ENCODE measurements around the gene CNTN4.

CNTN4 gene

DNA sequence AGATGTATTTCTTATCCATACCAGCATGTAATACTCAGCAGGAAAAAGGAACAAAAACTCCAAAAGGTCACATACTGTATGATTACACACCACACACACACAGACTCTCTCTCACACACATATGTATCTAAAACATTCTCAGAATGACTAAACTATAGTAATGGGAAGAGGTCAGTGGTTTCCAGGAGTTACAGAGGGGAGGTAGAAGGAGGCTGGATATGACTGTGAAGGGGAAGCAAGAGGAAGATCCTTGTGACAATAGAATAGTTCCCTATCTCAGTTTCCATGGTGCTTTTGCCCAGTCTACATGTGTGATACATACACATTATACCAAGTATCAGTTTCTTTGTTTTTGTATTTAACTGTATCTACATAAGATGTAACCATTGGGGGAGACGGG, 821.4 kb downstream of the CNTN4 start:
- no peak overlapping the region for H3K27ac ChIP-seq
- no peak overlapping the region for H3K4me3 ChIP-seq

DNA sequence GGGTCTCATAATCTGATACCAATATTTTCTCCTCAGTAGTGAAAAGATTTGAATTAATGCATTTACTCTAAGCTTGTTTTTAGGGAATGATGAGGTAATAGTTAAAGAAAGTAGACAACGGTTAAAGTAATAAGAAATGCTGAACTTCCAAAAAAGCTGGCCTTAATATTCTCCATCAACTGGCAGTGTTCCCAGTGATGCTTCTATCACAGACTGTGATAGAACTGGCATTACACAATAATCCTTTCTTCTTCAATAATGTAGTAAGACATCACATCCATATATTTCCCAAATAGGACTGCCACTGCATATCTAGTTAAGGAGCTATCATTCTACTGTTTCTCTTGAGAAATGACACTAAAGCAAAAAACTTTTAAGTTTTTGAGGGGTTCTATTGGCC, 822.8 kb downstream of the CNTN4 start:
- H3K4me3 ChIP-seq, result no peak overlapping the region

DNA sequence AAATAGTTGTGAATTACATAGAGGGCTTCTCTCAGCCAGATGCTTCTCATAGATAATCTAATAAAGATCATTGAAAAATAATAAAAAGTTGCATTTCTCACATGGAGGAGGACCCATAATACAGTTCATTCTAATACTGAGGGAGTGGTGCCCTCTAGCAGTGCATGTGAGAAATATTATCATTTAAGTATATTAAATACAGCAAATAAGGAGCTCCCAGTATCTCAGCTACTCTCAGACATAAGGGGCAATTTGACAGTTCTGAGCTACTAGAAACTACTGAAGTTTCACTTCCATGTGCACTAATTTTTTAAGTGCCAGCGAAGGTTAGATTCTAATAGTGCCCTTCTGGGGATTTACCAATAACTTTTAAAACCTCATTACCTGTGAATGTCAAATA, 823.2 kb downstream of the CNTN4 start:
- no peak overlapping the region for H3K27ac ChIP-seq
- no peak overlapping the region for H3K4me3 ChIP-seq

More for the DNA sequence above, 822.8 kb downstream of the CNTN4 start:
- no peak overlapping the region for H3K27ac ChIP-seq

DNA sequence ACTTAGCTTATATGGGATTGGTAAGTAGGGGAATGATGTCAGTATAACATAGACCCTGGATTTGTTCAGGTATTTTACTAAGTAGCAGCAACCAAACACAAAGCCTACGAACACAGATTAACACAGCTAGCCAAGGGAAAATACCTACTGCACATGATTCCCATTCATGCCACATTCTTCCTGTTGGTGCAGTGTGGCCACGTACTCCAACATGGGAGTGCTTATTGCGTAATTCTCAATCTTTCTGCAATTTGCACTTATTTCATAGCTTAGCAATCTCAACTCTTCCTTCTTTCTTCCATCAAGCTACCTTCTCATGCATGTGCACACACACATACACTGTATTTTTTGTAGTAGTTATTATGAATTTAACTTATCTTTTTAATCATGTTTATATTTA, 824.7 kb downstream of the CNTN4 start:
- Histone ChIP-seq H3K27ac (no peak overlapping the region), H3K4me3 (no peak overlapping the region)

DNA sequence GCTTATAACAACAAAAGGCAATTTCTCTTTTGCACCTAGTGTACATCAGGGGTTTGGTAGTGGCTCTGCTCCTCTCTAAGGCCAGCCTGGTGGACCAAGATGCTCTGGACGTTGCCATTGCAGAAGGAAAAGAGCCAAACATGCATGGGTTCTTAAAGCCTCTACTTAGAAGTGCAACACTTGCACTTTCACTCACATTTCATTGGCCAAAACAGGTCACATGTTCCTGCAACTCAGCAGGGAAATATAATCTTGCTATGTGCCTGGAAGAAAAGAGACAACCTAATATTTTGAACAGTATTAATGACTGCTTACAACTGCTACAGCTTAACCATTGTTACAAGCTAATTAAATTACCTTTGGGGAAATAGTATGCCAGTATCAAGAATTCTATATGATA, 828.6 kb downstream of the CNTN4 start:
- H3K27ac ChIP-seq, result no peak overlapping the region
- H3K4me3 ChIP-seq, result no peak overlapping the region

DNA sequence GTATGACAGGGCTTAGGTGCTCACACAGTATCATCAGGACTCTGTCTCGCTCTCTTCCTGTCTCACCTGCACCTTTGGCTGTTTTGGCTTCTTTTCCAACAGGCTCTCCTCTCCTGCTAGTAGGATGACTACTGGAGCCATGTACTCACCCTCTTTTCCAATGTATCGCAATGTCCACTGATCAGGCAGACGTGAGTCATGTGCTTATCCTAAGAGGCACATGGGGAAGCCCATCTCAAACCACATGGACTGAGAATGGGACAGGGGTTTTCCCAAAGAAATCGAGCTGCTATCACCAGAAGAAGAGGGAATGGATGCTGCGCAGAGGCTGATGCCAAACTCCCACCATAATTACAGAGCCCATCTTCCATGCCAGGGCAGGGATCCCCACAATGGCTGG, 830.9 kb downstream of the CNTN4 start:
- Histone ChIP-seq H3K4me3 (no peak overlapping the region), H3K27ac (no peak overlapping the region)

DNA sequence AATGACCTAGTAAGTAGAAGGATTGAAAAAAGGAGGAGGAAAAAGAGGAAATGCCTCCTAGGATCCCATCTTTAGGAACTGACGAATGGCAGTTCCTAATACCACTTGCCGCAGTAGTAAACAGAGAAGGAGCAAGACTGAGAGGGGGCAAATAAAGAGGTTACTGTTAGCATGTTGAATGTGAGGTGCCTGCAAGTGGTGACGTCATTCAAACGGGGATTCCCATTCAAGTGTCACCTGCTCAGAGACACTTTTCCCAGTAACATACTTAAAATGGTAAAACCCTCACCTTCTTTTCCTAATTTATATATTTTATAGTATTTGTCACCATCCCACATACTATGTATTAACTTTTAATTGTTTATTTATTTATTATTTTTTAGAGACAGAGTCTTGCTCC, 832.6 kb downstream of the CNTN4 start:
- Histone ChIP-seq H3K27ac (no peak overlapping the region), H3K4me3 (no peak overlapping the region)

DNA sequence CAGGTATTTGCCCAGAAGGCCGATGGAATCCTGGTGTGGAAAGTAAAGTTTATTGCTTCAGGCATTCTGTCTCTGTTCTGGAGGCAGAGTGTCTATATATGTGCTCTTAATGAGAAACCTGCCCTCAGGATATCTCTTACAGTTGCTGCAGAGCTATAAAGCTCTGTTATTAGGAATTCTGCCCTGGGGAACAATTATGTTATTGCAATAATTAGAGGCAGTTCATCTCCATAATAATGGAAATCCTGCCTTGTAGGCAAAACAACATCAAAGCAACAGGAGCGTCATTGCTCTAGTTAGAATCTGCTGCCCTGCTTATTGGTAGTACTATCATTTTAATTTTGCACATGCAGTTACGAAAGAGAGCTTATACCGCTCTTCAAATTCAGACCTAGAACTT, 835.9 kb downstream of the CNTN4 start:
- Histone ChIP-seq H3K4me3 (no peak overlapping the region), H3K27ac (no peak overlapping the region)

DNA sequence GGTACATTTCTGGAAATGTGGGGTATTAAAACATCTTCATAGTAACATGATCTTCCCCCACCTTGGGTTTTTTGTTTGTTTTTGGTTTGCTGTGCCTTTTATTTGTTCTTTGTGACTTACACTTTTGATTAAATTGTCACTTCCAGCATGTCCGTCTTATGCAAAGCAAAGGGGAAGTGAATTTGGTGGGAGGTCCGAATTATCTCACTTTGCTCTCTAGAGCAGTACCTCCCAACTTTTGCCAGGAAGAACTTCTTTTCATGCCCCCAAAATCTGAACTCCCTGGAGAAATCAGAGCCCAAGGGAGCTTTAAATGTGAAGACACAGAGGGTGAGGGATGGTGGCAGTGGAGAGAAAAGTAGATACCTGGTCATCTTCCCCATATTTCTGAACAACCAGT, 838.4 kb downstream of the CNTN4 start:
- no peak overlapping the region for H3K4me3 ChIP-seq
- no peak overlapping the region for H3K27ac ChIP-seq

DNA sequence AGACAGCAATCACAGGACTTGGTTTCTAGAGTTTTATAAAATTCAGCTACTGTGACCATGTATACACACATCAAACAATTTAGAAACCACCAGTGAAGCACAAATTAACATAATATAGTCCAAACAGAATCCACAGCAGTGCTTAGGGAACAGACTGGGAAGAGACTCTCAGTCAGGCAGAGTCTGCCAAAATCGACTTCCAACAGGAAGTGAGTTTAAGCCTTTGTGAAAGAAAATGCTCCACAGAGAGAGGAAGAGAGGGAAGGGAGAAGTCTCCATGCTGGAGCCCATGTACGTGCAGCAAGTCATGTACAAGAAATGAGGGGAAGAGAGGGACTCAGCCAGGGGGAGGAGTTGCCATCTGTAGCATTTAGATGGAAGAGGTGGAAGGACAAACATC, 838.9 kb downstream of the CNTN4 start:
- Histone ChIP-seq H3K4me3 (no peak overlapping the region), H3K27ac (no peak overlapping the region)

DNA sequence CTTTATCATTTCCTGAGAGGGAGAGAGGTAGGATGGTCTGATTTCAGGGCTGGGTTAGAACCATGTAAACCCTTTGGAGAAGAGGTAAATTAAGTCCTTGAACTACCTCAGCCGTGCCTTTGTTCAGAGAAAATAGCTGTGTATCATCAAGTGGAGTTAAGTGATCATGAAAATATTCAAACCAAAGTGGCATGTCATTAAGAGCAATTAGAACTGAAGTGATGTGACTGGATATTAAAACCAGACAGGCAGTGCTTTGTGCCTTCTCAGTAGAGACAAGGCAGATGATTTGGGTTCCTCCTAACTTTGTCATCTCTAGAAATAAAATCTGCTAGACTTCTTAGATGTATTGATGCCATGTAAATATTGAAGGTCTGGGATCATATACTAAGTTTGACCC, 840.0 kb downstream of the CNTN4 start:
- Histone ChIP-seq H3K27ac (no peak overlapping the region), H3K4me3 (no peak overlapping the region)

DNA sequence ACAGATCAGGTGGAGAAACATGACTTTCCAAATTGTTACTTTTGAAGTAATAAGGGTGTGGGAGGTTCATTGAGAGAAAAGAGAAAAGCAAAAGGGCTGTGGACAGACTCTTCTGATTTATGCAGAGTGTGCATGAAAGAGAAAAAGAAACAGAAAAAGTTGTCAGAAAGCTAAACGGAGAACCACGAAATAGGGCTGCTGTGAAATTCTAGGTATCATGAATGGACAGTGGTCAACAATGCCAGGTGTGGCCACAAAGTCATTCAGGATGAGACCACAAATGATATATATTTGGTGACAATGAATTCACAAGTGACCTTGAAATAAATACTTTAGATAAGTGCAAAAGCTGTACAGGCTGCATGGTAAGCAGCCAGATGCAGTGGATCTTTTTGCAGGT, 841.4 kb downstream of the CNTN4 start:
- Histone ChIP-seq H3K4me3 (no peak overlapping the region), H3K27ac (no peak overlapping the region)

DNA sequence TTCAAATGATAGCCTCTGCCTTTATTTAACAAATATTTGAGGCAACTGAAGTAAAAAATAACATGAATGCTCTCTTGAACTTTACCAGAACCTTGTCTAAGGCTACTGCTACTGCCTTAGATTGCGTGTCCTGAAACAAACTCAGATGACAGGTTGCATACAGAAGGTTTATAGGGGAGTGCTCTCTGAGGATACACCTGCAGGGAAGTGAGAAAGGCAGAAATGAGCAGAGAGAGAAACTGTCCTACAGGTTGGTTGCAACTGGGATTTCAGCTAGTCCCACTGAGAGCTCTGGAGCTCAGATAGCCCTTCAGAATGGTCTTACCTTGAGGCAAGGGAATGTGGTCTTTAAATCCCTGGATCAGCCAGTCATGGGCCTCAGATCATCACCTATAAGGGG, 846.0 kb downstream of the CNTN4 start:
- no peak overlapping the region for H3K4me3 ChIP-seq

DNA sequence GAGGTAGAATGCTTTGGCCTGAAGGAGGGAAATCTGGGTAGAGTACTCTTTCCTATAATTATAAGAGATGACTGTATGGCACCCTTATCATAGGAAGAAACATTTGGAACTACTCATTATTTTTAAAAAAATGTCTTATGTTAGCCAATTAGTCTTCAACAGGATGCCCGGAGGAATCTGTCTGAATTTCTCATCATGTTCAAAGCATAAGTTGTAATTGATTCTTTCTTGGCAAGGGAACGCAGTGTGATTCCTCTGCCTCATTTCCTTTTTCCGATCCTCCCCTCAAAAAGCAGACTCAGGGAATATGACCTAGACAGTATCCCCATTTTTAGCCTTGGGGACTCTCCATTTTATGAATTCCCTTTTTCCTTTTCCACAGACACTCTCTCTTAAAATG, 846.5 kb downstream of the CNTN4 start:
- Histone ChIP-seq H3K4me3 (no peak overlapping the region), H3K27ac (no peak overlapping the region)

More for the DNA sequence above, 846.0 kb downstream of the CNTN4 start:
- no peak overlapping the region for H3K27ac ChIP-seq

DNA sequence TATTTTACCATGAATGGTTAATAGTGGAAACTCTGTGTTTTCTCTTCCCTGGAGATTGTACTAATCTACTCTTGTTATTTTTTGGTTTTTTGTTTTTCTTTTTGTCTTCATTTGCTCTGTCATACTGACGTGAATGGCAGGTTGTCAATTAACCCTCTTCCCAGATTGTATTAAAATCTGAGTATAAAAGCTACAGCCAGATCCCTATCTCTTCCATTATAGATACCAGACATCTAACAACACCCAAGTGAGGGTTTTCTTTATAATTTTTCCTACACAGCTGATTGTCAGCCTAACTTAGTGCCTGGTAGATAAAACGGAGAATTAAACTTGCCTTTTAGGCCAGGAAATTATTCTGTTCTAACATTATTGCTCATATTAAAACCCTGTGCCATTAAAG, 848.9 kb downstream of the CNTN4 start:
- Histone ChIP-seq H3K27ac (no peak overlapping the region), H3K4me3 (no peak overlapping the region)

DNA sequence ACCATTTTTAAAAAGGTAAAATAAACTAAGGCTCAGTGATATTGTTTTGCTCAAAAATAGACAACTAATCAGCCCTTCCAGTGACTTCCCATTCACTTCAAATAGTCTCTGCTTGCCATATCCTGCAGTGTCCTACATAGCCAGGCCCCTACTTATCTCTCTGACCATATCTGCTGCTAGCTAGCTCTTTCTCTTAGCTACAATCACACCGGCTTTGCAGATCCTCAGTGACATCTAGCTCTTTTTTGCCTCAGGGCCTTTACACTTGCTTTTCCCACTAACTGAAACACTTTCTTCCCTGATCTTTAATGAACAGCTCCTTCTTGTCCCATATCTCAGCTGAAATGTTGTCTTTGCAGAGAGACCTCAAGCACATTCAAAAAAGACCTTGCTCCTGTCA, 850.2 kb downstream of the CNTN4 start:
- Histone ChIP-seq H3K4me3 (no peak overlapping the region), H3K27ac (no peak overlapping the region)

DNA sequence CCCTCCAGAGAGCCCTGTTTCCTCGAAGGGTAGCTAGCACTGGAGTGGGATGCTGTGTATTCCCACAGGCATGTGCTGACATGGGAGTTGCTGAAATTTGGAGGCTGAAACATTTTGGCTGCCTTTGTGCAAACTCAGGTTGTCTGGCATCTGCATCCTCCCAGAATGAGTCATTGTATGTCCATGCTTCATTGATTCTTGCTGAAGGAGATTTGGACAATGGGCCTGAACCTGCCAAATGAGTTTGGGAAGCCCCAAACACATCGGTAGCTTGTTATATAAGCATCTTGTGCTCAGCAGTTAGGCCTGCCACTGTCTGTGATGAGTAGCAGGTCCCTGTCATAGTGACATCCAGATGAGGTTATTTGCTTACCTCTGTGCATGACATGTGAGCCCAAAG, 851.5 kb downstream of the CNTN4 start:
- Histone ChIP-seq H3K4me3 (no peak overlapping the region), H3K27ac (no peak overlapping the region)

DNA sequence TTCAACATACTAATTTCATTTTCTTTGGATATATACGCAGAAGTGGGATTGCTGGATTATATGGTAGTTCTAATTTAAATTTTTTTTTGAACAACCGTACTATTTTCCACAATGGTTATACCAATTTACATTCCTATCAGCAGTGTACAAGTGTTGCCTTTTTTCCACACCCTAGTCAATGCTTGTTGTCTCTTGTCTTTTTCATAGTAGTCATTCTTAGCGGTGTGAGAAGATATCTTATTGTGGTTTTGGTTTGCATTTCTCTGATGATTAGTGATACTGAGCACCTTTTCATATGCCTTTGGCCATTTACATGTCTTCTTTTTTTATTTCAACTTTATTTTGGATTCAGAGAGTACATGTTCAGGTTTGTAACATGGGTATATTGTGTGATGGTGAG, 858.4 kb downstream of the CNTN4 start:
- no peak overlapping the region for H3K4me3 ChIP-seq
- H3K27ac ChIP-seq, result no peak overlapping the region

DNA sequence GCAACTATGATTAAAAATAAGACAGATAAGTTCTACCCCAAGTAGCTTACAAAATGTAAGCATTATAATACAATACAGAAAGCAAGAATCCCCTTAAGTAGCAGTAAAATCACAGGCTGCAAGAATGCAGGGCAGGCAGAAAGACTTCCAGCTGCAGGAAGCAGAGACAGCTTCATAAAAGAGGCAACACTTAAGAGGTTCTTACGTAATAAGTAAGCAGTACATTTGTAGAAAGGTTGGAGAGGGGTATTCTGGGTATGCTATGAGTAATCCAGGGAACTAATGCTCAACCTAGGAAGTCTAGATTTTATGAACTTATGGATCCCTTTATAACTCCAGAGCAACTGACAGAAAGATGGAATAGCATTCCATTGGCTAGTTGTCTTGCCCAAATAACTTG, 859.9 kb downstream of the CNTN4 start:
- no peak overlapping the region for H3K4me3 ChIP-seq

DNA sequence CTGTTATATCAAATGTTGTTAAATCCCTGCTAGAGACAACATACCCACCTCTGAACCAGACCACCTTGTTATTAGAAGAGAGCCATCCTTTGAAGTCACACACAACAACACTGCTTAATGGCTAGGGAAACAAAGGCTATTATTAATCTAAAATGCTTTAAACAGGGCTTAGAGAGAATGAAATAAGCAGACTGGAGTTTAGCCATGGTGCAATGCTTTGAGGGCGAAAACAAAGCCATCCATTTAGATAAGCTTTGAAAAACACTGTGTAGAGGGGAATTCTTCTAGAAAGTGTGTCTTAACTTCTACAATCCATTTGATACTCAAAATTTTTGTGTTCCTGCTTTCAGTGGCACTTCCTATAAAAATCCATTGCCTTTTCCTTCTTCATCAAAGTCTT, 862.9 kb downstream of the CNTN4 start:
- Histone ChIP-seq H3K4me3 (no peak overlapping the region), H3K27ac (no peak overlapping the region)

More for the DNA sequence above, 859.9 kb downstream of the CNTN4 start:
- no peak overlapping the region for H3K27ac ChIP-seq

DNA sequence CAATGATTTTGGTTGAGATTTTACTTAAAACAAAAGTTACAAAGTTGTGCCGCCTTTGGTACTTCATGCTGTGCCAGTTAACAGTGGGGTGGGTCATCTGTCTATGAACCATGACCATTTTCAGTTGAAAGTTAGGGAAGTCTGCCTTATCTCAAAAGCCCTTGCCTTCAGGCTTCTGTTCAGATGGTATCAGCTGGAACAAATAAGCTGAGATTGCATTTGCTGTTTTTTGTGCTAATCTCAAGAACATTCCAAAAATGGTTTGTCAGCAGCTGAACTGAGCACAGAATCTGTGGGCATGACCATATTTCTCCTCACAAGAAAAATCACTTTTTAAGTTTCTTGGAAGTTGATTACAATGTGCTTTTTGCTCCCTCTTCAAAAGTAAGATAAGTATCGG, 869.2 kb downstream of the CNTN4 start:
- H3K4me3 ChIP-seq, result no peak overlapping the region
- H3K27ac ChIP-seq, result no peak overlapping the region

DNA sequence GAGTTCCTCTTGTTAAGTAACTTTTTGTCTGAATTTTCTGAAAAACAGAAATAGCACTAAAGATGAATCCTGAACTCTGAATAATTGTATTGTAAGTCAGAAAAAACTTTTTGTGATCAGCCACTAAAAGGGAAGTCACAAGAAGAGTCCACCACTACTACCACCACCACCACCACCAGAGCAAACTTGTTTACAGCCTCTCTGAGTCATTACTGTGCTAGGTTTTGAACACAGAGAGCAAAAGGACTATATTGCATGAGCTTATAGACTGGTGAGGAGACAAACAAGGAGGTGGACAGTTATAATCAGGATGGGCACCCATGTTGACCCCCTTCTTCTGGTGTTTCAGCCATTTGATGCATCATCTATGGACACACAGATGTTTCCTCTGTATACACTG, 869.8 kb downstream of the CNTN4 start:
- Histone ChIP-seq H3K27ac (no peak overlapping the region), H3K4me3 (no peak overlapping the region)

DNA sequence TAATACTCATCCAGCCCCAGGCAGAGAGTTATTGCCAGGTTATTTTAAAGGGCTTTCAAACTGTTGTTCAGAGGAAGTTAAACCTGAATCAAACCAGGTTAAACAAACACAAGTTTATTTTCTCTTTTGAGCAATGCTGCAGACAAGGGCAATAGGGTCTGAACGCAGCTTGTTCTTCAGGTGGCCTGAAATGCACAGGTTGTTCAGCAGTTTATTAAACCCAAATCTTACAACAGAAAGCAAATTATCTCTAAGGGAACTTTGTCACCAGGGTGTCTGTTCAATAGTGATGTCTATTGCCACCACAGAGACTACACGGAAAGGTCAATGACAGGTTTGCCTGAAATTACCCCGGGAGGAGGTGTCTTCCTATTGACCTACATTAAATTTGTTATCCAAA, 877.5 kb downstream of the CNTN4 start:
- no peak overlapping the region for H3K4me3 ChIP-seq
- no peak overlapping the region for H3K27ac ChIP-seq
